K562 (cell line): ENCODE data around the gene CEMIP. TPM values are rescaled to one million over a fixed set of nuclear protein-coding genes. Genes with fewer than 3 reads are reported as not detected.
A peak's percentile ranks its signal among the peaks of the same experiment; 100 is the strongest.

ENCODE experiments used
- DMBX1 ChIP-seq: fragments of 250-450 bp; sonication (Bioruptor Pico); IDR thresholded peaks from 2 replicates; pipeline ENCODE4 v1.8.0; 2022; ENCODE audit warnings: inconsistent platforms, mild to moderate bottlenecking, moderate library complexity, borderline replicate concordance
- EZH2 ChIP-seq: IDR thresholded peaks from 2 replicates; pipeline ENCODE4 v1.6.1; 2012; ENCODE audit warnings: low read depth, mild to moderate bottlenecking, inconsistent platforms, low read length, borderline replicate concordance
- HDAC6 ChIP-seq: IDR thresholded peaks from 2 replicates; pipeline ENCODE4 v1.6.1; 2012; ENCODE audit warnings: low read depth, mild to moderate bottlenecking, control low read depth, inconsistent platforms, low read length, moderate library complexity
- MECOM ChIP-seq: fragments of 250-450 bp; sonication (Bioruptor Pico); IDR thresholded peaks from 2 replicates; pipeline ENCODE4 v1.8.0; 2022; ENCODE audit warnings: inconsistent platforms
- NBN ChIP-seq: fragments of 450-650 bp; IDR thresholded peaks from 2 replicates; pipeline ENCODE4 v1.6.1; 2016; ENCODE audit warnings: low read depth, mild to moderate bottlenecking
- NR4A1 ChIP-seq, 2 experiments: fragments of 250-450 bp in 1 of 2; fragments of 450-650 bp in 1 of 2; sonication (Bioruptor Pico) in 1 of 2; IDR thresholded peaks; 2 replicates each; pipeline versions ENCODE4 v1.4.0 to v1.6.1; 2016 to 2020; ENCODE audit warnings: mild to moderate bottlenecking in 2 of 2, missing compliant biosample characterization in 1 of 2, missing genetic modification characterization in 1 of 2, moderate library complexity in 1 of 2
- OTX1 ChIP-seq: fragments of 450-650 bp; formaldehyde crosslinking; IDR thresholded peaks from 2 replicates; pipeline ENCODE4 v1.4.0; 2022; ENCODE audit warnings: mild to moderate bottlenecking
- PML ChIP-seq: IDR thresholded peaks from 2 replicates; pipeline ENCODE4 v1.6.1; 2012; ENCODE audit warnings: low read length, inconsistent platforms
- RNF2 ChIP-seq: sonication (generic); IDR thresholded peaks from 2 replicates; pipeline ENCODE4 v1.6.1; 2016
- TAL1 ChIP-seq: fragments of 450-650 bp; IDR thresholded peaks from 2 replicates; pipeline ENCODE4 v1.6.1; 2016; ENCODE audit warnings: mild to moderate bottlenecking
- ZNF124 ChIP-seq: sonication (generic); formaldehyde crosslinking; IDR thresholded peaks from 2 replicates; pipeline ENCODE4 v1.8.1; 2022; ENCODE audit warnings: missing genetic modification reagents
- ZNF239 ChIP-seq: fragments of 250-450 bp; sonication (Bioruptor Pico); IDR thresholded peaks from 2 replicates; pipeline ENCODE4 v1.4.0; 2020; ENCODE audit warnings: mild to moderate bottlenecking
- polyA plus RNA-seq, 8 experiments: library from polyadenylated mRNA; depleted of rRNA in 4 of 8; stranded (reverse) in 5 of 8; unstranded in 3 of 8; fragments of >200 nt; fragmentation: Nextera tagmentation in 2 of 8; fragmentation: Illumina TruSeq in 1 of 8; extraction: Ambion mirVana in 2 of 8; extraction: Trizol in 1 of 8; gene quantifications; 2 replicates each; pipeline versions ENCODE4 v1.2.1 to v1.2.3, GENCODE V29; 2011 to 2014; ENCODE audit warnings: inconsistent platforms in 1 of 8, missing spikeins in 1 of 8
- total RNA-seq, 7 experiments: library from RNA; depleted of rRNA in 6 of 7; stranded (reverse); fragments of >200 nt in 6 of 7; fragmentation: Illumina TruSeq in 2 of 7; extraction: Trizol in 2 of 7; gene quantifications; 2 replicates each; pipeline versions ENCODE4 v1.2.1 to v1.2.3, GENCODE V29; 2011 to 2021; ENCODE audit warnings: low replicate concordance in 1 of 7
- TF ChIP-seq, protein P1 (sequence below): fragments of 450-650 bp; IDR thresholded peaks from 2 replicates; pipeline ENCODE4 v1.6.1; 2016
- TF ChIP-seq, protein P2 (sequence below), 2 experiments: IDR thresholded peaks in 1 of 2; conservative IDR thresholded peaks in 1 of 2; 2 replicates each; pipeline ENCODE4 v1.6.1; 2016; ENCODE audit warnings: low read depth in 2 of 2, mild to moderate bottlenecking in 1 of 2, missing compliant biosample characterization in 1 of 2, missing genetic modification characterization in 1 of 2, moderate library complexity in 1 of 2
- TF ChIP-seq, protein P3 (sequence below): fragments of 250-450 bp; sonication (Bioruptor Pico); IDR thresholded peaks from 2 replicates; pipeline ENCODE4 v1.5.0; 2021

The CEMIP gene
- total and polyA plus RNA-seq, 9 of the 15 experiments (the other 6 are each of a cell fraction or from before 2014, with no cell fraction given) = 0.33 TPM; not detected in 8

DNA sequence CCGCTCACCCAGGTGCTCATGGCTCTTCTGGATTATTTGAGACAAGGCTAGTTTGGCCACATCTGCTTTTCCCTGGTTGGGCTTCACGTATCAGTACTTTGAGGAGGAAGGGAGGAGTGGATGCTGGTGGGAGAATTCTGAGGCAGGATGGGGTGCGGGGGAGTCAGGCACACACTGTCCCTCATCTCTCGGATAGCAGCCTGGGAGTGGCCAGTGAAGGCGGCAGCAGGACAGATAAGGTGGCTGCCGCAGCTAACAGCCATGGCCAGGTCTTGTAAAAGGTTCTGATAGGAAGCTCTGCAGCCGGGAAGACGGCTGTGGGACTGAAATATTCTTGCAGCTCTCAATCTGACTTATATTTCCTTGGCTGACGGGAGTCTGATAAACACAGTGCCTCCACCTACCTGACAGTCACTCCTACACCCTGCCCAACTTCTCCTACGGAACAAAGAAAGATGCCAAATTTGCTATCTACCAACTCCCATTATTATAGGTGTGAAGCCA lies 123.2 kb downstream of the CEMIP start (continued):
- TF ChIP-seq, protein P1, sequence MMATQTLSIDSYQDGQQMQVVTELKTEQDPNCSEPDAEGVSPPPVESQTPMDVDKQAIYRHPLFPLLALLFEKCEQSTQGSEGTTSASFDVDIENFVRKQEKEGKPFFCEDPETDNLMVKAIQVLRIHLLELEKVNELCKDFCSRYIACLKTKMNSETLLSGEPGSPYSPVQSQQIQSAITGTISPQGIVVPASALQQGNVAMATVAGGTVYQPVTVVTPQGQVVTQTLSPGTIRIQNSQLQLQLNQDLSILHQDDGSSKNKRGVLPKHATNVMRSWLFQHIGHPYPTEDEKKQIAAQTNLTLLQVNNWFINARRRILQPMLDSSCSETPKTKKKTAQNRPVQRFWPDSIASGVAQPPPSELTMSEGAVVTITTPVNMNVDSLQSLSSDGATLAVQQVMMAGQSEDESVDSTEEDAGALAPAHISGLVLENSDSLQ = peak; percentile 88
- TF ChIP-seq, protein P2, sequence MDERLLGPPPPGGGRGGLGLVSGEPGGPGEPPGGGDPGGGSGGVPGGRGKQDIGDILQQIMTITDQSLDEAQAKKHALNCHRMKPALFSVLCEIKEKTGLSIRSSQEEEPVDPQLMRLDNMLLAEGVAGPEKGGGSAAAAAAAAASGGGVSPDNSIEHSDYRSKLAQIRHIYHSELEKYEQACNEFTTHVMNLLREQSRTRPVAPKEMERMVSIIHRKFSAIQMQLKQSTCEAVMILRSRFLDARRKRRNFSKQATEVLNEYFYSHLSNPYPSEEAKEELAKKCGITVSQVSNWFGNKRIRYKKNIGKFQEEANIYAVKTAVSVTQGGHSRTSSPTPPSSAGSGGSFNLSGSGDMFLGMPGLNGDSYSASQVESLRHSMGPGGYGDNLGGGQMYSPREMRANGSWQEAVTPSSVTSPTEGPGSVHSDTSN (CRISPR knock-in tag; IDR thresholded peaks at IDR 0.05; ENCODE audit: low read depth) = no peak
- TF ChIP-seq, protein P2 (tag; conservative IDR thresholded peaks at IDR 0.05; ENCODE audit: low read depth) = peak; percentile 39; the same call in 1 of the 2 replicates
- TF ChIP-seq ZNF239 (CRISPR knock-in tag) = peak; percentile 85
- TF ChIP-seq, protein P3, sequence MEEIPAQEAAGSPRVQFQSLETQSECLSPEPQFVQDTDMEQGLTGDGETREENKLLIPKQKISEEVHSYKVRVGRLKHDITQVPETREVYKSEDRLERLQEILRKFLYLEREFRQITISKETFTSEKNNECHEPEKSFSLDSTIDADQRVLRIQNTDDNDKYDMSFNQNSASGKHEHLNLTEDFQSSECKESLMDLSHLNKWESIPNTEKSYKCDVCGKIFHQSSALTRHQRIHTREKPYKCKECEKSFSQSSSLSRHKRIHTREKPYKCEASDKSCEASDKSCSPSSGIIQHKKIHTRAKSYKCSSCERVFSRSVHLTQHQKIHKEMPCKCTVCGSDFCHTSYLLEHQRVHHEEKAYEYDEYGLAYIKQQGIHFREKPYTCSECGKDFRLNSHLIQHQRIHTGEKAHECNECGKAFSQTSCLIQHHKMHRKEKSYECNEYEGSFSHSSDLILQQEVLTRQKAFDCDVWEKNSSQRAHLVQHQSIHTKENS (CRISPR knock-in tag) = no peak
- no peak for TF ChIP-seq OTX1 (CRISPR knock-in tag)
- TF ChIP-seq MECOM (CRISPR knock-in tag) = peak; percentile 89
- TF ChIP-seq NR4A1 (CRISPR knock-in tag; IDR thresholded peaks at IDR 0.05) = no peak
- peak; percentile 67; the same call in 1 of the 2 replicates for TF ChIP-seq NR4A1 (tag; IDR thresholded peaks at IDR 0.05)
- peak; percentile 48; the same call in 1 of the 2 replicates for TF ChIP-seq PML
- TF ChIP-seq TAL1 = peak; percentile 87
- no peak for TF ChIP-seq ZNF124 (CRISPR knock-in tag)
- TF ChIP-seq DMBX1 = peak; percentile 45; the same call in 1 of the 2 replicates
- TF ChIP-seq HDAC6 = no peak
- no peak for TF ChIP-seq EZH2
- no peak for TF ChIP-seq NBN
- TF ChIP-seq RNF2 = peak; percentile 40; the same call in 1 of the 2 replicates
- TF ChIP-seq, all 486 proteins: peak for 78
